HepG2 (cell line): ENCODE data around the gene KRT14. TPM values are rescaled to one million over a fixed set of nuclear protein-coding genes. Genes with fewer than 3 reads are reported as not detected.

ENCODE experiments used
- ATAC-seq: fragments of 200-7000 bp; cut with Tn5 transposase; 3 replicates; pipeline ENCODE4 v1.9.1; 2020; ENCODE audit warnings: mild to moderate bottlenecking, moderate library complexity
- BruUV-seq: library from RNA; stranded (reverse); fragments of 400-500 nt; replicated peaks from 2 replicates; lab custom pipeline; 2021; lab: Mats Ljungman, UMichigan
- CTCF ChIA-PET: fragments of 300-600 bp; formaldehyde crosslinking; extraction: SDS; loops from one replicate; lab custom pipeline; 2021; ENCODE audit warnings: low total read pairs, inconsistent platforms, low intra/inter-chr PET ratio; lab: Yijun Ruan, JAX
- POLR2A ChIA-PET: fragments of 350-600 bp; sonication (Branson Sonifier 250); formaldehyde crosslinking; loops from one replicate; lab custom pipeline; 2020; ENCODE audit warnings: antibody characterized with exemption, inconsistent platforms; lab: Yijun Ruan, JAX
- DNase-seq: peaks from one replicate; pipeline ENCODE4 v3.0.0-alpha.2; 2015; ENCODE audit warnings: low spot score
- FAIRE-seq: peaks from 3 replicates; lab custom pipeline; 2011; peaks lifted over from hg19 to GRCh38; lab: Jason Lieb, UNC
- H2AFZ ChIP-seq: one replicate; pipeline ENCODE4 v1.6.1; 2011; ENCODE audit warnings: low read length, inconsistent platforms
- H3K27ac ChIP-seq: fragments of 300-600 bp; 3 replicates; pipeline ENCODE4 v1.8.0; 2011; ENCODE audit warnings: mixed run types, mild to moderate bottlenecking, mixed read lengths, low read length, inconsistent platforms; ENCODE audit not compliant: insufficient read depth; ENCODE audit errors: extremely low read length
- H3K27me3 ChIP-seq, 2 experiments: fragments of 200-600 bp in 1 of 2; 2 replicates in 1 of 2; 3 replicates in 1 of 2; pipeline versions ENCODE4 v1.6.0 to v1.8.0; 2011; ENCODE audit warnings: low read length in 2 of 2, mild to moderate bottlenecking in 2 of 2, moderate library complexity in 2 of 2, inconsistent platforms in 1 of 2; ENCODE audit not compliant: insufficient read depth in 2 of 2, control insufficient read depth in 1 of 2
- H3K36me3 ChIP-seq, 2 experiments: fragments of 200-600 bp in 1 of 2; replicated peaks in 1 of 2; 2 replicates in 1 of 2; 3 replicates in 1 of 2; pipeline versions ENCODE4 v1.5.1 to v1.8.0; 2011; ENCODE audit warnings: low read length in 2 of 2, inconsistent platforms in 1 of 2; ENCODE audit not compliant: insufficient read depth in 2 of 2, control insufficient read depth in 1 of 2
- H3K4me1 ChIP-seq: 2 replicates; pipeline ENCODE4 v1.5.1; 2012; ENCODE audit warnings: low read length, inconsistent platforms; ENCODE audit not compliant: insufficient read depth
- H3K4me2 ChIP-seq: 2 replicates; pipeline ENCODE4 v1.6.0; 2011; ENCODE audit warnings: low read depth, low read length, inconsistent platforms
- H3K4me3 ChIP-seq, 3 experiments: fragments of 200-600 bp in 1 of 3; sonication (generic), shearing (Covaris generic) in 1 of 3; replicated peaks in 1 of 3; 2 replicates each; pipeline ENCODE4 v1.5.1; 2011 to 2016; ENCODE audit warnings: low read length in 3 of 3, inconsistent platforms in 2 of 3, low read depth in 2 of 3, mild to moderate bottlenecking in 2 of 3, control low read depth in 1 of 3, mixed read lengths in 1 of 3; ENCODE audit not compliant: insufficient read depth in 1 of 3
- H3K79me2 ChIP-seq: one replicate; pipeline ENCODE4 v1.6.1; 2011; ENCODE audit warnings: low read length, inconsistent platforms; ENCODE audit not compliant: insufficient read depth
- H3K9ac ChIP-seq: 2 replicates; pipeline ENCODE4 v1.6.0; 2011; ENCODE audit warnings: mild to moderate bottlenecking, low read depth, low read length, inconsistent platforms; ENCODE audit not compliant: insufficient read depth
- H3K9me3 ChIP-seq: 2 replicates; pipeline ENCODE4 v1.5.1; 2012; ENCODE audit warnings: mild to moderate bottlenecking, low read length
- H4K20me1 ChIP-seq: 2 replicates; pipeline ENCODE4 v1.6.0; 2011; ENCODE audit warnings: inconsistent platforms, mild to moderate bottlenecking, low read length, moderate library complexity; ENCODE audit not compliant: insufficient read depth
- ESRRA ChIP-seq: sonication (generic); formaldehyde crosslinking; IDR thresholded peaks from 2 replicates; pipeline ENCODE4 v1.5.1; 2020; ENCODE audit warnings: mild to moderate bottlenecking, low read depth, missing genetic modification reagents
- MBD4 ChIP-seq: IDR thresholded peaks from 2 replicates; pipeline ENCODE4 v1.6.1; 2012; ENCODE audit warnings: low read length, inconsistent platforms, borderline replicate concordance
- PRDM10 ChIP-seq: sonication (generic); formaldehyde crosslinking; IDR thresholded peaks from 2 replicates; pipeline ENCODE4 v1.4.0; 2020; ENCODE audit warnings: low read depth, missing genetic modification reagents
- SSRP1 ChIP-seq: IDR thresholded peaks from 2 replicates; pipeline ENCODE4 v1.6.1; 2016; ENCODE audit warnings: control low read depth
- ZNF7 ChIP-seq: IDR thresholded peaks from 2 replicates; pipeline ENCODE4 v1.6.1; 2016; ENCODE audit warnings: missing biosample characterization, missing genetic modification reagents
- WGBS: methylation state at CpG from one replicate; pipeline ENCODE4 v1.1.6; 2017; ENCODE audit warnings: low lambda C conversion rate; 5-methylcytosine and 5-hydroxymethylcytosine counted together
- in situ Hi-C: cut with HindIII; loops from 2 replicates; pipeline ENCODE4 v1.10.0; 2017; ENCODE audit warnings: low pct_unique_long_range_greater_than_20kb; ENCODE audit not compliant: extremely low pct_ligation_motif_present
- intact Hi-C: fragments of 100-400 bp; cut with micrococcal nuclease; formaldehyde crosslinking; loops from one replicate; pipeline ENCODE4 v1.10.0; 2022; ENCODE audit not compliant: unreplicated experiment
- polyA plus RNA-seq, 8 experiments: library from polyadenylated mRNA; depleted of rRNA in 3 of 8; stranded (reverse) in 7 of 8; unstranded in 1 of 8; fragments of >200 nt; fragmentation: Illumina TruSeq in 4 of 8; extraction: Trizol in 4 of 8; gene quantifications; 2 replicates each; pipeline versions ENCODE4 v1.2.1 to v1.2.3, GENCODE V29; 2011 to 2016; ENCODE audit warnings: low read depth in 4 of 8, missing spikeins in 1 of 8, mixed read lengths in 1 of 8; ENCODE audit not compliant: insufficient read depth in 1 of 8
- total RNA-seq, 5 experiments: library from RNA; depleted of rRNA; stranded (reverse); fragments of >200 nt; fragmentation: Illumina TruSeq; extraction: Trizol; gene quantifications; 2 replicates each; pipeline ENCODE4 v1.2.3, GENCODE V29; 2016; ENCODE audit warnings: low read depth in 1 of 5

The KRT14 gene
- total and polyA plus RNA-seq, 2 of the 13 experiments (the other 11 are each of a cell fraction or from before 2014, with no cell fraction given): 0.09 TPM; not detected in 1

DNA sequence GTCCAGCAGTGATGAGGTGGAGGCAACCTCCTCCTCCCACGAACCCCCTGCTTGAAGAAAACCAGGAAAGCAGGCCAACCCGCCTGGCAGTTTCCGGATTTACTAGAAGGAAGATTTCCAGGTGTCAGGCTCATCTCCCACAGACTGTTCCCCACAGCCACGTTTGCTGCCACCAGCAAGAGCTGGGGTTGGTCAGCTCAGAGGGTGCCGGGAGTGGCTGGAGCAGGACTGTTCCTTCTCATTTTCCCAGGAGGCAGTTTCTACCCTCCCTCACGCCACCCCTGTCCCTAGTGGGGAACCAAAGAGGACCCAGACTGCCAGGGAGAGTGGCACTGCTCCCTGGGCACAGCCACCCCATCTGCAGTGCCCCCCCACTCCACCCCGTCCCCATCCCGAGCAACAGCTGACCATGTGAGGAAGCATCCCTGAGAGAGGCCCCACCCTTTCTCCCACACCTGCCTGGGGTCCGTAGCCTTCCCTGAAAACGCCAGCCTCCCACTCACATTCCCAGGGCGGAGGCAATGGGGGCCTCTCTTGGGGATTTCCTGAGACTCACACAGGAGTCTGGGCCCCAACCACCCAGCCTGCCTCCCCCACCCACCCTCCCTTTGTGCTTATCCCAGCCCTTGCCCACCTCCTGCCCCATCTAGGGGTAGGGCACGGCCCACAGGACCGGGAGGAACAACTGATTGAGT lies 31.8 kb upstream of the KRT14 start:
- Histone ChIP-seq H3K27me3 (peaks cover 13 to 48% of the 10 kb centered on the region in 2 experiments; a peak in 4 of 5 replicates), H4K20me1 (no peaks in the 10 kb centered on the region), H3K9ac (no peak overlapping the region), H2AFZ (no peak overlapping the region), H3K9me3 (no peaks in the 10 kb centered on the region), H3K36me3 (no peaks in the 10 kb centered on the region), H3K4me2 (no peak overlapping the region), H3K4me3 (no peak overlapping the region), H3K27ac (no peak overlapping the region), H3K4me1 (no peaks in the 10 kb centered on the region), H3K79me2 (no peaks in the 10 kb centered on the region)
- intact Hi-C loops (no loop called here), in situ Hi-C loops (no loop called here)
- no peak for DNase-seq
- no peak for FAIRE-seq
- no TSS peak for BruUV-seq
- ChIA-PET CTCF (no interaction called here), POLR2A (no interaction called here)
- TF ChIP-seq MBD4 (no peak), PRDM10 (CRISPR knock-in tag) (no peak), SSRP1 (CRISPR knock-in tag) (no peak), ZNF7 (CRISPR knock-in tag) (no peak), ESRRA (CRISPR knock-in tag) (no peak)
- WGBS: 13% methylated on average over 12 of the region's 13 CpGs
- ATAC-seq: peak; percentile 13
